ENCODE data around the gene SEMA6C.
"Not testable (repeated sequence)": the region's sequence is repeated elsewhere in the genome, so short reads cannot be mapped to it uniquely, and the experiment has no call there.

SEMA6C gene, protein sequence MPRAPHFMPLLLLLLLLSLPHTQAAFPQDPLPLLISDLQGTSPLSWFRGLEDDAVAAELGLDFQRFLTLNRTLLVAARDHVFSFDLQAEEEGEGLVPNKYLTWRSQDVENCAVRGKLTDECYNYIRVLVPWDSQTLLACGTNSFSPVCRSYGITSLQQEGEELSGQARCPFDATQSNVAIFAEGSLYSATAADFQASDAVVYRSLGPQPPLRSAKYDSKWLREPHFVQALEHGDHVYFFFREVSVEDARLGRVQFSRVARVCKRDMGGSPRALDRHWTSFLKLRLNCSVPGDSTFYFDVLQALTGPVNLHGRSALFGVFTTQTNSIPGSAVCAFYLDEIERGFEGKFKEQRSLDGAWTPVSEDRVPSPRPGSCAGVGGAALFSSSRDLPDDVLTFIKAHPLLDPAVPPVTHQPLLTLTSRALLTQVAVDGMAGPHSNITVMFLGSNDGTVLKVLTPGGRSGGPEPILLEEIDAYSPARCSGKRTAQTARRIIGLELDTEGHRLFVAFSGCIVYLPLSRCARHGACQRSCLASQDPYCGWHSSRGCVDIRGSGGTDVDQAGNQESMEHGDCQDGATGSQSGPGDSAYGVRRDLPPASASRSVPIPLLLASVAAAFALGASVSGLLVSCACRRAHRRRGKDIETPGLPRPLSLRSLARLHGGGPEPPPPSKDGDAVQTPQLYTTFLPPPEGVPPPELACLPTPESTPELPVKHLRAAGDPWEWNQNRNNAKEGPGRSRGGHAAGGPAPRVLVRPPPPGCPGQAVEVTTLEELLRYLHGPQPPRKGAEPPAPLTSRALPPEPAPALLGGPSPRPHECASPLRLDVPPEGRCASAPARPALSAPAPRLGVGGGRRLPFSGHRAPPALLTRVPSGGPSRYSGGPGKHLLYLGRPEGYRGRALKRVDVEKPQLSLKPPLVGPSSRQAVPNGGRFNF

DNA sequence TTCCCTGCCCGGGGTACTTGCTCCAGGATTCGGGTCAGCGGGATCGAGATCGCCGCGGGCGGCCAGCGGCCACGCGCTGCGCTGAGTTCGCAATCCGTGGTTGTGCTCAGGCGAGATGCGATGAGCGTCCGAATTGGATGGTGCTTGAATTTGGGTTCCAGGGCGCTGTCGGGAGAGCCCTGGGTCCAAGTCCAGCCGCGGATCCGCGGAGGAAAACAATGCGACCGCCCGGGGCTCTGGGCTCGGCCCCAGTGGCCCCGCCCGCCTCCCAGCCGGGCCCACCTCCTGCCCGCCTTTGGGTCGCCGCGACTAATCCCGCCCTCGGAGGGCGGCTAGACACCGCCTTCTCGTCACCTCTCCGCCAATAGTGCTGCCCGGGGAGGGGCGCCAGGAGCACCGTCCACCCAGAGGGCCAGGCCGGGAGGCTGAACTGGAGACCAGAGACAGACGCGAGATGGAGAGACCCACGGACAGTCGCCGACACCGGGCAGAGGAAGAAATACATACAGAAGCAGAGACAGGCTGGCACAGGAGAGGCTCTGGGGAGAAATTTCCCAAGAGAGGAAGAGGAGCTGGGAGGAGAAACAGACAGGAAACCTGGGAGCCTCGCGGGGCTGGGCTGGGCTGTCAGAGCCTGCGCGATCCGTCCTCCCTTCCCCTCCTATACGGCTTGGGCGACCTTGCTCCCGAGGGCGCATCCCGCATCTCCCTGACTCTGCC, at the start of gene SEMA6C:
Gene SEMA6C (minus strand): TSS at position 220 of the 720 bp plus-strand sequence. CDS start 4,010 bp downstream, outside the sequence.
- peak; percentile 54 to 98 (median 94) for DNase-seq

DNA sequence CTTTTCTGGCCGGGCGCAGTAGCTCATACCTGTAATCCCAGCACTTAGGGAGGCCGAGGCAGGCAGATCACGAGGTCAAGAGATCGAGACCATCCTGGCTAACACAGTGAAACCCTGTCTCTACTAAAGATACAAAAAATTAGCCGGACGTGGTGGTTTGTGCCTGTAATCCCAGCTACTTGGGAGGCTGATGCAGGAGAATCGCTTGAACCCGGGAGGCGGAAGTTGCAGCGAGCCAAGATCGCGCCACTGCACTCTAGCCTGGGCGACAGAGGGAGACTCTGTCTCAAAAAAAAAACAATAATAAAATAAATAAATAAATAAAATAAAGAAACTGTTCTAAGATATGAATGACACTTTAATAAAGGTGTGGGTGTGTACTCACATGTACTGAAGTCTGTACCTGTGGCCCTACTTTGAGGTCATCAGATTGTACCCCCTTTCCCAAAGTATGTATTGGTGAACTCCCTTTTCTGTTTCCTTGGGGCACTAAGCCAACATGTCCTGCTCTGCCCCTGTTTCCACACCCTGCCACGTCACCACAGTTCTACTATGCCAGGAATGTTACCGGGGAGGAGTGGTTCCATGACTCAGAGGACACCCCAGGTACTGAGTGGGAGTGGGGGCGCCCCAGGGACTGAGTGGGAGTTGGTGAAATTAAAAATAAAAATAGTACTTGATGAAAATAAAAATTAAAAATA, 48.6 kb upstream of the SEMA6C start:
- DNase-seq, result peak in 1 of 58 donors; percentile 12

DNA sequence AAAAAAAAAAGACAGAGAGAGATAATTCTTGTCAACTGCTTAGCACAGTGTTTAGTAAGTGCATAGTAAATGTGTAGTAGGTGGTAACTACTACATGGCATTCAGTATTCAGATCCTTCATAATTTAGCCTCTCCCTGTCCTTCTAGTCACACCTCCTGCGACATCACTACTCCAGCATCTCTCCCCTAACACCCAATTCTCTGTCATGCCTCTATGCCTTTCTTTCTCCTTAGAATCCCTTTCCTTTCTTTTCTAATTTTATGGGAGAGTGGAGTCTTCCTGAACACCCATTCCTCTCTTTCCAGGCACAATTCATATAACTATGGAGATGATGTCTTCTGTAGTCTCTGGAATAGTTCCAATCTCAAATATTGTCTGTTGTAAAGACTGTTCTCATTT, 47.4 kb upstream of the SEMA6C start:
- no peak for DNase-seq

DNA sequence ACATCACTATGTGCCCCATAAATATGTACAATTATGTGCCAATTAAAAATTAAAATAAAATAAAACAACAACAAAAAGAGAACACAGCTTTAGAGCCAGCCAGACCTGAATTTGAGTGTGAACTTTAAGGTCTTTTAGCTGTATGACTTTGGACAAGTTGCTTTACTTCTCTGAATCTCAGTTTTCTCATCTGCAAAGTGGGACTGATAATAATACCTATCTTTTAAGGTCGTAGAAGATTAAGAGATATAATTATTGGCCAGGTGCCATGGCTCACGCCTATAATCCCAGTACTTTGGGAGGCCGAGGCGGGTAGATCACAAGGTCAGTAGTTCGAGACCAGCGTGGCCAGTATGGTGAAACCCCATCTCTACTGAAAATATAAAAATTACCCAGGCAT, 46.9 kb upstream of the SEMA6C start:
- no peak for DNase-seq

DNA sequence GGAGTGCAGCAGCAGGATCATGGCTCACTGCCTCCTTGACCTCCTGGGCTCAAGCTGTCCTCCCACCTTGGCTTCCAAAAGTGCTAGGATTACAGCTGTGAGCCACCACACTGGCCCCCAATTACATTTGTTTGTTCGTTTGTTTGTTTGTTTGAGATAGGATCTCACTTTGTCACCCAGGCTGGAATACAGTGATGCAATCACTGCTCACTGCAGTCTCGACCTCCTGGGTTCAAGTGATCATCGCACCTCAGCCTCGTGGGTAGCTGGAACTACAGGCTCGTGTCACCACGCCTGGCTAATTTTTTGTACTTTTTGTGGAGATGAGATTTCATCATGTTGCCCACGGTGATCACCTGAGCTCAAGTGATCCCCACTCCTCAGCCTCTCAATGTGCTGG, 45.6 kb upstream of the SEMA6C start:
- DNase-seq, result no peak

DNA sequence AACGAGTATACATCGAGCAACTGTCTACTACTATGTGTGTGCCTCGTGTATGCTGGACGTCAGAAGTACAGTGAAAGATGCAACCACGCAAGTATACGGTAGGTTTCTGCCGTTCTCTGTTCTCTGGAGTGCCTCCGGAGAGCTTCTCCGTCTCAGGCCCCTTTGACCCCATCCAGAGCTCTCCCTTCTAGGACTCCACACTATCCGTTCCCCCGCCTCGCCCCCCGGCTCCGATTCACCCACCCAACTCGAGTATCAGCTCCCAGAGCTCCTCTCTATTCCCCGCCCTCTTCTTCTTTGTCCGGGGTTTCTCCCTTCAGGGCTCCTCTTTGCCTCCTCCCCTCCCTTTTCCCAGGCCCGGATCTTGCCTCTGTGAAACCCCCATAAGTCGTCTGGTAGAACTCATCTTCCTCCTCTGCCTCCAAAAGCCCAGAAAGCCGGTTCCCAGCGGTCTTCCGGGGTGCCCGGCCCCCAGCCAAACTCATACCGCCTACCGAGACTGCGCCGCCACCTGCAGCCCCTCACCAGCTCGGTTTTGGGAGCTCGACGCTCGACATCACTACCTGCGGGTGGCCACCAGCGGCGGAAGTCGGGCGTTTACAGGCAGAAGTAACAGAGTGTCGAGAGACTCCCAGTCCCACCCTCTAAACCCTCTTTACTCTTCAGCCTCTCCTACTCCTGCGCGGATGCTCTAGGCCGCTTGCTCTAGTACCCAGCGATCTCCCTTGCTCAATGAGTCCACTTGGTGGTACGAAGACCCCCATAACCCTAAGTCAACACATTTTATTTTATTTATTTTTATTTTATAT, 43.4 kb upstream of the SEMA6C start, which contains the start of gene VPS72:
Gene VPS72 (minus strand): TSS at position 561 of the 809 bp plus-strand sequence. CDS start 76 bp downstream, at position 485.
- peak; percentile 8 to 91 (median 76) for DNase-seq

DNA sequence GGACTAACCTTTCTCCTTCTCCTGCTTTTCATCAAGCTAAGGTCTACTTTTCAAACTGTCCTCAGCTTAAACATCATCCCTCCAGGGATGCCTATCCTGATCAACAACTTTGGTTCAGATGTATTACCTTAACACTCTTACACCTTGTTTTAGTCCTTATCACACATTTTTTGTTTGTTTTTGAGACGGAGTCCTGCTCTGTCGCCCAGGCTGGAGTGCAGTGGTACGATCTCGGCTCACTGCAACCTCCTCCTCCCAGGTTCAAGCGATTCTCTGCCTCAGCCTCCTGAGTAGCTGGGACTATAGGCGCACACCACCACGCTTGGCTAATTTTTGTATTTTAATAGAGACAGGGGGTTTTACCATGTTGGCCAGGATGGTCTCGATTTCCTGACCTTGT, 42.2 kb upstream of the SEMA6C start:
- not testable (repeated sequence) for DNase-seq

DNA sequence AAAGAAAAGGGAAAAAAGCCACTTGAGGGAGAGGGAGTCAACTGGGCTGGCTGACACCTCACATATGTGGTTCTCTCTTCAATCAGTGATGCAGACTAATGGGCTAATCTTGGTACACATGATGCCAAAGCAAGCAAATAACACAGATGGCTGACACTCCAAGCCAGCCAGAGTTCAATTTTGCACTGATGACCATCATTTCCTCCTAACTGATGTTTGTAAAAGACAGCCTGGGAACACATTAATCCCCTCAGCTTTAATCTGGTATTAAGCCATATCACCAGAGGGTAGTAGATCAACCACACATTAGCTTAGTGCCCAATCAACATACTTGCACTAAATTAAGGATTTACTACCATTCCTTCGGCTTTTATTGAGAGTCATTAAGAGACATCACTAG, 40.8 kb upstream of the SEMA6C start:
- DNase-seq, result no peak

DNA sequence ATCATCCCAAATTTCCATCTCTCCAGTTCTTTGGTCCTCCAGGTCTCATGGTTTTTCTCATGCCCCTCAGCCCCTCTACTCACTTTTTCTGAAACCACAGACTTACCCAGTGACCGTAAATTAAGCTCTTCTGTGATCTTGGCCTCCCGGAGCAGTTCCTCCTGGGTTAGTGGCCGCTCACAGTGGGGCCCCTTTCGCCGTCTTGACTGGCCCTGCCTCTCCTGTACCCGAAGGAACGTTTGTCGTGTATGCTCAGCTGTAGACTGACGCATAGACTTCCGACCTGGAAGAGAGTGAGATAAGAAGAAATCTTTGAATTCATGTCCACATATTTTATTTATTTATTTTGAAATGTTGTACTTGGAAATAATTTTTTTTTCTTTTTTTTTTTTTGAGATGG, 37.8 kb upstream of the SEMA6C start:
- DNase-seq, result no peak

DNA sequence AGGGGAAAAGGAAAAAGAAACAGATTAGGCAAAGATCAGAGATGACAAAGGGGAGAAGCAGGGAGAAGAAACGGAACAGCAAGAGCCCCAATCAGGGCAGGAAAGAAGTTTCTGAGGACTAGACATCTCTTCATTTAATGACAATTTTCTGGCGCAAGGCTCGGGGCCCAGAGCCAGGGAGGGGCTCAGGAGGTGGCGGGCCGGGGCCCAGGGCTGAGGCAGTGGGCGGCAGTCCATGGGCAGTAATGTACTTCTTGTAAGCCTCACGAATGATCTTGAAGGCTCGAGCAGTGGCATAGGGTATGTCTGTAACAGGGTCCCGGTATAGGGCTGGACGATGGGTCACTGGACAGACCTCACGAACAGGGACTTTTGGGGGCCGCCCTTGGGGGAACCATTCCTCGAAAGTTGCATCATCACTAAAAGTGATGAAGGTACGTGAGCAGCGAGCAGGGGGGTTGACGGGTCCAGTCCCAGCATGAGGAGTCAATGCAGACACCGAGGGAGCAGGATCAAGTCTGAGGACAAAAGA, 30.1 kb upstream of the SEMA6C start:
- DNase-seq, result no peak

DNA sequence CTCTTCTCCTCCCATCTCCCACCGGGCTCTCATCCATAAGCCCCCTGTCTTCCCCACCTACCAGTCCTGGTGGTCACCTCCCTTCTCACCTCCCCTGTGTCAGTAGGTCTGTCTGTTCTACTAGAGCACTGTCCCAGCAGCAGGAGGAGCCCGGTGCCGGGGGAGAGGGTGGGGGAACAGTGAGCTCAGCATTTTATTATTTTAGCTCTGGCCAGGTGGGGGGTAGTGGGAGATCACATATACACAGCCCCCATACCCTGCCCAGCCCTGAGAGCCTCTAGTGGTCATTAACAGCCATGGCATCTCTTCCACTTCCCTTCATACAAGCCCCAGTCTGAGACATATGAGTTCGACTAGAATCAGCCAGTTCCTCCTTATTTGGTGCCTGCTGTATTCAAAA, 29.4 kb upstream of the SEMA6C start, which contains the start of gene TMOD4:
Gene TMOD4 (minus strand): TSS at position 119 of the 400 bp plus-strand sequence. CDS start 1,106 bp downstream, outside the sequence.
- no peak for DNase-seq

DNA sequence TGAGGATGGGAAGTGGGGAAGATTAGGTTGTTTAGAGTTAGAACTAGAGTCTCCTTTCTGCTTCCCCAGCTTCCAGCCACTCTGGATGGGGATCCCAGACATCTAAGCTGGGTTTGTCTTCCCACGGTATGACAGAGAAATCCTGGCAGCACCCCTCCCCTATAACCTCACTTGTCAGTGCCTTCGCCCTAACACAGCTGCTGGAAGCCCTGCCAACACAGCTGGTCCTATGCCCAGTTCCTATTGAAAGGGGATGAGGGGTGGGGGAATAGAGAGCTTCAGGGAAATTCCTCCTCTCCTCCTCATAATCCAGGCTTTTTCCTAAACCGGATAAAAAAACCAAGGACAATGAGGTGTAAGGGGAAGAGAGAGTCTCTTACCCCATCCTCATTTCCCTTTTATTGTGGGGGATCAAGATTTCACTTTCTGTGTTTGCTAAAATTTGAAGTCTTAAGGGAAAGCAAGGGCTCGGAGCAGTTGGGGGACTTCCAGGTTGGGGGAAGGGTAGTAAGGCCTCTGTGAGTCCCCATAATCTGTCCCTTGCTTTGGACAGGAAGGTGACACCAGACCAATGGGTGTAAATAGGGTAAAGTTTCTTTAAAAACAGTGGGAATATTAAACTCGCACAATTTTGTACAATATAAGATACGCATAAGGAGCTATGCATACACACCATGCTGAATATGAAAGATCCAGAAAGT, 28.8 kb upstream of the SEMA6C start:
- DNase-seq, result peak in 51 of 58 donors; percentile 9 to 85 (median 62)

DNA sequence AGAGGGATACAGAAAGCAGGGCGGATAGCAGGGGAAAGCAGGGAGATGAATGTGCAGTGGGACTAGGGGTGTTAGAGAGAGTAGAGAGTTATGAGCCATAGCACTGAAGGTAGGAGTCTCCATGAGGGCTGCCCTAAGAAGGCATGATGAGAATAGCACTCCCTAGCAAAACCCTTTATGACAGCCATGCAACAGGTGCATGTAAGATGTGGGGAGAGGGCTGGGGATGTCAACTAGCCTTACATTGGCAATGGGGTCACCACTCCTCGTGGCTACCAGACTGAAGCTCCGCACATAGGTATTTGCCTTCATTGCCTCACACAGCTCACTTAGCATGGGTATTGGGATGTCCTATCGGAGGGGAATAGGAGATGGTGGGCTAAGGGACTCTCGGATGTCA, 24.8 kb upstream of the SEMA6C start:
- DNase-seq, result no peak

DNA sequence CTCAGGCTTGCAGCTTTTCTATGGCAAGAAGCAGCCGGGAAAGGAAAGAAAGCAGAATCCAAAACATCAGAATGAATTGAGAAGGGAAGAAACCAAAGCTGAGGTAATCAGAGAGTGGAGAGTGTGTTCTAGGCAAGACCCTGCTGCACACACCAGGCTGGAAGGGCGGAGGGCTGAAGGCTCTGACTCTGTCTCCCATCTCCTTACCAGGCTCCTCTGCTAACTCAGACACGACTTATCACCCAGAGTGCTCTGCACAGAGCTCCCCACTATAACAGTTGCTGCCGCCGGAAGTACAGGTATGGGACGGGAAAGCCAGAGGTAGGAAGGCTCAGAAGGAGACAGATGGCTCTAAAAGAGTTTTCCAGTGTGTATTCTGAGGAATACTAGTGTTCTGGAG, 20.7 kb upstream of the SEMA6C start:
- no peak for DNase-seq

DNA sequence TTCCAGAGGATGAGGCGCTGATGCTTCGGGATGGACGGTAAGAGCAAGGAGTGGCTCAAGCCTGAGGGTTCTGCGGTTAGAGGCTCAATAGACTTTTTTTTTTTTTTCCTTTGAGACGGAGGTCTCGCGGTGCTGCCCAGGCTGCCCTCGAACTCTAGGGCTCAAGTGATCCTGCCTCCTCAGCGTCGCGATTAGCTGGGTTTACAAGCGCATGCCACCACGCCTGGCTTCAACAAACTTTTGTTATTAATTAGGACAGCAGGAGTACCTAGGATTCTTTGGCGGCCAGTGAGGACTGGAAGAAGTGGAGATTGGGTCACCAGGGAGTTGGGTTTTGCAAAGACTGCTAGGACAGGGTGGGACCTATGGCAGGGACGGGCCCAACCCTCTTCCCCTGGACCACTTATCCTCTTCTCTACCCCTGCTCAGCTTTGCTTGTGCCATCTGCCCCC, 20.1 kb upstream of the SEMA6C start:
- peak in 1 of 58 donors; percentile 15 for DNase-seq

DNA sequence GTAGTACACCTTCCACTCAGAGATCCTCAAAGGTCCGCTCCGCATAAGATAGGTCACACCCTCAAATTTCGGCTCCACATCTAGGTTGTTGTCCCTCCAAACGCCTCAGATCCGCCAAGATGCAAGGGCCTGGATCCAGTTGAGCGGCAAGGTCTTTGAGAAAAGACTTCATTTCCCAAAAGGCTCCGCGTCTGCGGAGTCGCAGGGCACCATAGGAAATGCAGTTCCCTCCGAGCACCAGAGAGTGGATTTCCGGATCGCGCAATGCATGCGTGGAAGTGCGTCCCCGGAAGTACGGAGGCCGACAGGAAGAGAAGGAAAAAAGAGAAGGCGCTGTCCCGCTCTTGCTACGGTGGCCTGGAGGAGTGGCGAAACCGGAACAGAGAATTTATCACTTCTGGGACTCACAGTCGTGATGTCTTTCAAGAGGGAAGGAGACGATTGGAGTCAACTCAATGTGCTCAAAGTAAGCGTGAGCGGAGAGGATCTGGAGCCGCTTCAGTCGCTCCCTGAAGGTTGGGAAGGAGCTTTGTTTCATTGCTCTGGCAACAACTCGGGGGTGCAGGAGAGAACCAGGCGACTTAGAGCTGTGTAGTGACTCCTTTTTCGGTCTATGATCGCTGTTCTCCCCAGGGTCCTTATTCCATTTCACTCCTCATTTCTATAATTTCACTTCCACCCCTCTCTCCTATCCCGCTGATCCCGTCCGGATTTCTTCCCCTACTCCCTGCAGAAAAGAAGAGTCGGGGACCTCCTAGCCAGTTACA, 19.5 kb upstream of the SEMA6C start, which contains the start of the genes LYSMD1 and SCNM1:
Gene LYSMD1 (minus strand): TSS at position 165 of the 767 bp plus-strand sequence. CDS start 644 bp downstream, outside the sequence.
Gene SCNM1 (plus strand): TSS at position 407 of the 767 bp plus-strand sequence. CDS start 9 bp downstream, at position 416.
- DNase-seq, result peak; percentile 88 to 99 (median 96)

DNA sequence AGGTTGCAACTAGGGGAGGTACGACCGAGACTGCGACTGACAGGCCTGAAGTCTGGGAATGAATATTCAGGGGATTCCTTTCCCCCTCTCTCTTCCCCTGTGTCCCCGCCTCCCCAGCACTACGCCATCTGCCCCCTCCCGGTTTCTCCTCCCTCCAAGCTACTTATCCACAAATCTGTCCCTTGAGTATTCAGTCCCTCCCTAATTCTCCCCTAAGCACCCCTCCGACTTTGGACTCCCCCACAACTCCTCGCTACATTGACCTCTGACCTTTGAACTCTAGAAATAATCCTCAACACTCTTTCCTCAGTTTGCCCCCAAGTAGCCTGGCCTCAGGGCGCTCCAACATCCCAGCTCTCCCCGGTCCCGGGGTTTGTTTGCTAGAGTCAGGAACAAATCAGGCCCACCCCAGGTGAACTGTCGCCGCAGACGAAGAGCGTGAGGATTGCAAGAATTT, 18.9 kb upstream of the SEMA6C start:
- DNase-seq, result peak in 43 of 58 donors; percentile 30 to 81 (median 61)

All from anterior cingulate cortex (tissue), 58 donors.